ENCODE measurements around the gene DPYD. TPM values are rescaled to one million over a fixed set of nuclear protein-coding genes. Genes with fewer than 3 reads are reported as not detected.

Gene DPYD
- total and polyA plus RNA-seq, 7 experiments from 2014 or later = 52.6 to 87.2 (median 57.4) TPM

DNA sequence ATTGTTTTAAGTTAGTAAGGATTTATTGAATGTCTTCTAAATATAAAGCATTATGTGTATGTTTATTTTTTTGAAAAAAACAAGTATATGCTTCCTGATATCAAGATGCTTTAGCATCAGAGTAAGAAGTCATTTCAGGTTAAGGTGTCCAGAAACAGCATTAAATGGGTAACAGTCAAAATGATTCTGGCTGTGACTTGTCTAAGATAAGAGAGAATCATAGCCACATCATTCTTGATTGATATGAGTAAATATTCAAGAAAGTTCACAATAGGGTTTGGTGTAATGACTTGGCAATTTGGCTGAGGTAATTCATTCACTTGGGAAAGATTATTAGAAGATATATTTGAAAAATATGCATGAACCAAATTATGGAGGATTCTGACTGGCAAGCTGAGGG, 193.8 kb downstream of the DPYD start:
- Histone ChIP-seq H3K4me1 (ENCODE audit: control insufficient read depth in 2 of 2, insufficient read depth in 2 of 2, low read length in 2 of 2) (no peaks in the 10 kb centered on the region), H3K36me3 (ENCODE audit: control insufficient read depth in 2 of 3, insufficient read depth in 3 of 3, low read length in 3 of 3) (no peaks in the 10 kb centered on the region), H3K9me3 (ENCODE audit: control insufficient read depth in 2 of 3, low read length in 3 of 3) (no peaks in the 10 kb centered on the region), H3K4me3 (ENCODE audit: low read length) (no peak overlapping the region), H3K27ac (ENCODE audit: low read depth, low read length) (no peak overlapping the region), H3K27me3 (ENCODE audit: control insufficient read depth in 2 of 2, insufficient read depth in 2 of 2, low read length in 2 of 2) (no peaks in the 10 kb centered on the region)
- CTCF ChIA-PET = no interaction called here
- ATAC-seq = no peak
- Mint-ChIP-seq H3K9me3 (peaks cover 0 to 11% (median 6%) of the 10 kb centered on the region in 11 donors), H3K4me1 (peaks cover 0 to 12% (median 4%) of the 10 kb centered on the region in 7 donors), H3K27me3 (no peaks in the 10 kb centered on the region), H3K36me3 (peaks cover 2 to 25% (median 20%) of the 10 kb centered on the region in 5 donors), H3K4me3 (no peak overlapping the region), H3K27ac (no peak overlapping the region)
- intact Hi-C loops (cut with micrococcal nuclease) = no loop called here
- no peak for DNase-seq
- POLR2A ChIA-PET = no interaction called here

DNA sequence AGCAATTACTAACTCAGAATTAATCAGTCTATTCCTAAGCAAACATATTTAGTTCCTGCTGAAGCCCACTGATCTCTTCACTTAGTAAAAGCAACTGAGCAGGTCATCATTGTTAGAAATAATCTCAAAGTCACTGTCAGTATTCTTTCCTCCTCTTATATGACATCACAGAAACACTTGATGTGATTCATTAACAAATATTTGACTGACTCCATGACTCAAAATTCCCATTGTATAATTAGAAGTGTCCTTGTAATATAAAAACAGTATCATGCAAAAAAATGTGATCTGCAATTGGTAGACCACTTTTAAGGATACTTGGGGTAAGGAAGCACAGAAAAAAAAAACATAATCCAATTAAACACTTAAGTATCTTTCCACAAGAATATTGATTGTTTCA, 194.4 kb downstream of the DPYD start:
- H3K4me1 Mint-ChIP-seq = peaks cover 0 to 12% (median 4%) of the 10 kb centered on the region in 7 donors
- H3K9me3 Mint-ChIP-seq = peaks cover 0 to 11% (median 6%) of the 10 kb centered on the region in 11 donors
- Histone ChIP-seq H3K27ac (ENCODE audit: low read depth, low read length) (no peak overlapping the region), H3K36me3 (ENCODE audit: control insufficient read depth in 2 of 3, insufficient read depth in 3 of 3, low read length in 3 of 3) (peaks cover 0 to under 1% (median 0%) of the 10 kb centered on the region in 3 experiments), H3K27me3 (ENCODE audit: control insufficient read depth in 2 of 2, insufficient read depth in 2 of 2, low read length in 2 of 2) (no peaks in the 10 kb centered on the region), H3K4me1 (ENCODE audit: control insufficient read depth in 2 of 2, insufficient read depth in 2 of 2, low read length in 2 of 2) (no peaks in the 10 kb centered on the region), H3K9me3 (ENCODE audit: control insufficient read depth in 2 of 3, low read length in 3 of 3) (no peaks in the 10 kb centered on the region), H3K4me3 (ENCODE audit: low read length) (no peak overlapping the region)
- no peak overlapping the region for H3K27ac Mint-ChIP-seq
- no peaks in the 10 kb centered on the region for H3K27me3 Mint-ChIP-seq
- no peak for ATAC-seq
- no peak overlapping the region for H3K4me3 Mint-ChIP-seq
- intact Hi-C loops (cut with micrococcal nuclease) = no loop called here
- ChIA-PET CTCF (no interaction called here), POLR2A (no interaction called here)
- no peak for DNase-seq
- H3K36me3 Mint-ChIP-seq = peaks cover 2 to 25% (median 21%) of the 10 kb centered on the region in 5 donors

DNA sequence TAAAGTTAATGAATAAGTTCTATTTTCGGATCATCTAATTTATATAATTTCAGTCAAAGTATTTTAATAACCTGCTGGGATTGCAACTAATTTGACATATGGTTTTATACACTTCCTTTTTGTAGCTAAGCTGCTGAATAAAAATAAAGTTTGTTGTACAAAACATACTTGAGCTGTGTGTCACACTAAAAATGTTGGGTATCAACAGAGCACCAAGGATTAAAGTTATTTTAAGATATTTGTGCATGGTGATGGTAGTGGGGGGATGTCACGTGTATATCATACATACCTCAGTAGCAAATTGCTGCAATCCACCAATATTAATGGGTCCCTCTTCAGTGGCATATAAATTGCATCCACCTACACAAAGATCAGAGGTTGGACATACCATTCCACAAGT, 199.6 kb downstream of the DPYD start:
- Histone ChIP-seq H3K4me1 (ENCODE audit: control insufficient read depth in 2 of 2, insufficient read depth in 2 of 2, low read length in 2 of 2) (no peaks in the 10 kb centered on the region), H3K27me3 (ENCODE audit: control insufficient read depth in 2 of 2, insufficient read depth in 2 of 2, low read length in 2 of 2) (no peaks in the 10 kb centered on the region), H3K27ac (ENCODE audit: low read depth, low read length) (no peak overlapping the region), H3K36me3 (ENCODE audit: control insufficient read depth in 2 of 3, insufficient read depth in 3 of 3, low read length in 3 of 3) (peaks cover 0 to 16% (median 0%) of the 10 kb centered on the region in 3 experiments), H3K9me3 (ENCODE audit: control insufficient read depth in 2 of 3, low read length in 3 of 3) (no peaks in the 10 kb centered on the region), H3K4me3 (ENCODE audit: low read length) (no peak overlapping the region)
- intact Hi-C loops (cut with micrococcal nuclease) = no loop called here
- Mint-ChIP-seq H3K9me3 (peaks cover 0 to 17% (median 6%) of the 10 kb centered on the region in 11 donors), H3K27me3 (no peaks in the 10 kb centered on the region), H3K4me3 (no peak overlapping the region), H3K27ac (no peak overlapping the region), H3K36me3 (peaks cover 15 to 53% (median 45%) of the 10 kb centered on the region in 5 donors), H3K4me1 (peaks cover 0 to 5% (median 1%) of the 10 kb centered on the region in 7 donors)
- CTCF ChIA-PET = no interaction called here
- DNase-seq (no peak), ATAC-seq (no peak)
- POLR2A ChIA-PET = no interaction called here

DNA sequence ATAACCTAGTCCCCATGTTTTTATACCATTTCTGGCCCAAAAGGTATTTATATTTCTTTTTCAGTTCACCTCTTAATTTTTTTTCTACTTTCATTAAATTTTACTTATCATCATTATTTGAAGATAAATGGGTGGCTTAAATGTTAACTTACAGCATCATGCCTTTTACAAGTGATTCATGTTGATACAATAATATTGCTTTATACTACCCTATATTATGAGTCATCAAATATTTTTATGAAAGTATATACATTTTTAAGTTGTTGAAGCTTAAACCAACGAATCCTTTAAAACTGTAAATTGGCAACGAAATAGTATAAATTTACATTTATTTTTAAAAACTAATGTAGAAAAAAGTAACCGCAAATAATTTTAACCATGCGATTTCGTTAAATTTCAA, 207.9 kb downstream of the DPYD start:
- Mint-ChIP-seq H3K4me1 (no peaks in the 10 kb centered on the region), H3K27ac (no peak overlapping the region), H3K36me3 (peaks cover 7 to 36% (median 26%) of the 10 kb centered on the region in 5 donors), H3K4me3 (no peak overlapping the region), H3K9me3 (peaks cover 0 to 6% (median 3%) of the 10 kb centered on the region in 11 donors), H3K27me3 (no peaks in the 10 kb centered on the region)
- Histone ChIP-seq H3K4me1 (ENCODE audit: control insufficient read depth in 2 of 2, insufficient read depth in 2 of 2, low read length in 2 of 2) (no peaks in the 10 kb centered on the region), H3K36me3 (ENCODE audit: control insufficient read depth in 2 of 3, insufficient read depth in 3 of 3, low read length in 3 of 3) (no peaks in the 10 kb centered on the region), H3K27ac (ENCODE audit: low read depth, low read length) (no peak overlapping the region), H3K4me3 (ENCODE audit: low read length) (no peak overlapping the region), H3K9me3 (ENCODE audit: control insufficient read depth in 2 of 3, low read length in 3 of 3) (no peaks in the 10 kb centered on the region), H3K27me3 (ENCODE audit: control insufficient read depth in 2 of 2, insufficient read depth in 2 of 2, low read length in 2 of 2) (no peaks in the 10 kb centered on the region)
- ATAC-seq (no peak), DNase-seq (no peak)
- CTCF ChIA-PET = no interaction called here
- intact Hi-C loops (cut with micrococcal nuclease) = no loop called here
- POLR2A ChIA-PET = interaction anchor here (0.6 kb wide), 1 partner anchor 18 kb away, joined by 3 read pairs; no protein-coding TSS in a partner anchor

DNA sequence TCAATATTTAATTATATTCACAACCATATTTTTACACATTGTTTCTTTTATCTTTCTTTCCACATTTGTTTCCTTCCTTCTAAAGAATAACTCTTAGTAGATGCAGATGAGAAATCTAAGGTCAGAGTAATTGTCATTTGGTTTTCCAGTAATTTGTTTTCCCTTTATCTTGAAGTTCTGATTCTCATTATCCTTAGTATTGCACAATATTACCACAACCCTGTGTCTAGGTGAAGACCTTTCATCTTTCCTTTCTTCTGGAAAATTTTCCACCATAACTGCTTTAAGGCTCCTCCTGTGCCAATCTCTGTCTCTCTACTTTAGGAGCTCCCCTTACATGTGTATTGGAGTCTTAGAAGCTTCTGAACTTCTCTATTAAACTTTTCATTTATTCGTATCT, 209.0 kb downstream of the DPYD start:
- Histone ChIP-seq H3K4me1 (ENCODE audit: control insufficient read depth in 2 of 2, insufficient read depth in 2 of 2, low read length in 2 of 2) (no peaks in the 10 kb centered on the region), H3K27ac (ENCODE audit: low read depth, low read length) (no peak overlapping the region), H3K27me3 (ENCODE audit: control insufficient read depth in 2 of 2, insufficient read depth in 2 of 2, low read length in 2 of 2) (no peaks in the 10 kb centered on the region), H3K4me3 (ENCODE audit: low read length) (no peak overlapping the region), H3K36me3 (ENCODE audit: control insufficient read depth in 2 of 3, insufficient read depth in 3 of 3, low read length in 3 of 3) (no peaks in the 10 kb centered on the region), H3K9me3 (ENCODE audit: control insufficient read depth in 2 of 3, low read length in 3 of 3) (no peaks in the 10 kb centered on the region)
- Mint-ChIP-seq H3K27me3 (no peaks in the 10 kb centered on the region), H3K4me1 (no peaks in the 10 kb centered on the region), H3K9me3 (peaks cover 0 to 15% (median under 1%) of the 10 kb centered on the region in 11 donors), H3K36me3 (peaks cover 0 to 38% (median 22%) of the 10 kb centered on the region in 5 donors), H3K27ac (no peak overlapping the region), H3K4me3 (no peak overlapping the region)
- ChIA-PET POLR2A (no interaction called here), CTCF (no interaction called here)
- DNase-seq (no peak), ATAC-seq (no peak)
- intact Hi-C loops (cut with micrococcal nuclease) = no loop called here

DNA sequence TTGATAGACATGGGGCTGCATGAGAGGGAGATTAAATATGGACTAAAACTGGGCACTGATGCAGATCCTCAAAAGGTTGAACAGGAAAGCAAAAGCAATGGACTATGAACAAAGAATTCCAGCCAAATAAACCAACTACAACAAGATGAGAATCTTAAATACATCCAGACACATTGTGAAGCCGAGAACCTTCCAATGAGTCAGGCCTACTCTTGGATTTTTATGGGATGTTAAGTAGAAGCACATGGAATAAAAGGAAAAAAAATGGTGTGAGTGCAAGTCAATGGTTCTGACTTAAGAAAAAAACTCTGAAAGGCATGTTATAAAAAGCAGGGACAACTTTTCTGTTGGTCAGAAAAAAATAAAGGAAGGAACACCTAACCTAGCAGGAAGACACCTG, 227.2 kb downstream of the DPYD start:
- Mint-ChIP-seq H3K9me3 (no peaks in the 10 kb centered on the region), H3K4me3 (no peak overlapping the region), H3K4me1 (peaks cover 0 to 1% (median 0%) of the 10 kb centered on the region in 7 donors), H3K36me3 (peaks cover 2 to 50% (median 38%) of the 10 kb centered on the region in 5 donors), H3K27me3 (no peaks in the 10 kb centered on the region), H3K27ac (no peak overlapping the region)
- no peak for ATAC-seq
- no peak for DNase-seq
- intact Hi-C loops (cut with micrococcal nuclease) = no loop called here
- Histone ChIP-seq H3K9me3 (ENCODE audit: control insufficient read depth in 2 of 3, low read length in 3 of 3) (no peaks in the 10 kb centered on the region), H3K36me3 (ENCODE audit: control insufficient read depth in 2 of 3, insufficient read depth in 3 of 3, low read length in 3 of 3) (no peaks in the 10 kb centered on the region), H3K27me3 (ENCODE audit: control insufficient read depth in 2 of 2, insufficient read depth in 2 of 2, low read length in 2 of 2) (no peaks in the 10 kb centered on the region), H3K4me3 (ENCODE audit: low read length) (no peak overlapping the region), H3K4me1 (ENCODE audit: control insufficient read depth in 2 of 2, insufficient read depth in 2 of 2, low read length in 2 of 2) (no peaks in the 10 kb centered on the region), H3K27ac (ENCODE audit: low read depth, low read length) (no peak overlapping the region)
- CTCF ChIA-PET = no interaction called here
- POLR2A ChIA-PET = no interaction called here

DNA sequence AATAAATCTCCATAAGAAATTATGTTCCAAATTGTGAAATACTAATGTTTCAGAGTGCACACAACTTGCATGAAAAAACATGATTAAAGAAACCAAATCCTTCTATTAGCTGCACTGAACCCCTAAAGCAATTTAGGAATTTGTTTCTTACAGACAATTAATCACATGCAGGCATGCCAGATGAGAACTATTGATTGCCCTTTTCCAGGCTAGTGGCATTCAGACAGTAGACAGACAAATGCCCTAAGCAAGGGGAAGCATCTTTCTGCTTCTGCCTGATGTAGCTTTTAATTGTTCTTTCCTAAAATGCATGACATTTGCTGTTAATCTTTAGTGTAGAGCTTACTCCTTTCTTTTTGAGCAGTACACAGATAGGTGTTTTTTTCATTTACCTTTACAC, 229.5 kb downstream of the DPYD start:
- peaks cover 12 to 59% (median 49%) of the 10 kb centered on the region in 5 donors for H3K36me3 Mint-ChIP-seq

More for the DNA sequence above, 229.5 kb downstream of the DPYD start:
- no peak overlapping the region for H3K27ac Mint-ChIP-seq
- no peak for DNase-seq
- H3K27me3 Mint-ChIP-seq = no peaks in the 10 kb centered on the region
- Histone ChIP-seq H3K36me3 (ENCODE audit: control insufficient read depth in 2 of 3, insufficient read depth in 3 of 3, low read length in 3 of 3) (no peaks in the 10 kb centered on the region), H3K9me3 (ENCODE audit: control insufficient read depth in 2 of 3, low read length in 3 of 3) (no peaks in the 10 kb centered on the region), H3K27ac (ENCODE audit: low read depth, low read length) (no peak overlapping the region), H3K4me3 (ENCODE audit: low read length) (no peak overlapping the region), H3K4me1 (ENCODE audit: control insufficient read depth in 2 of 2, insufficient read depth in 2 of 2, low read length in 2 of 2) (no peaks in the 10 kb centered on the region), H3K27me3 (ENCODE audit: control insufficient read depth in 2 of 2, insufficient read depth in 2 of 2, low read length in 2 of 2) (no peaks in the 10 kb centered on the region)
- ChIA-PET POLR2A (no interaction called here), CTCF (no interaction called here)
- intact Hi-C loops (cut with micrococcal nuclease) = no loop called here
- H3K4me3 Mint-ChIP-seq = no peak overlapping the region
- ATAC-seq = no peak
- peaks cover 0 to 2% (median 0%) of the 10 kb centered on the region in 11 donors for H3K9me3 Mint-ChIP-seq
- H3K4me1 Mint-ChIP-seq = peaks cover 0 to 3% (median 0%) of the 10 kb centered on the region in 7 donors
